NCI-H1436 treated with DMSO at 0.1 percent for 48 hours (cell line): ENCODE results near the gene GRM4.

ENCODE experiments used
- DNase-seq: peaks from one replicate; lab custom pipeline; 2025; lab: John Stamatoyannopoulos, UW

The GRM4 gene

GRCh38 chr6:34142061-34142998, 3.6 kb downstream of the GRM4 start:
- no peak for DNase-seq

- DNase-seq = no peak
Measured at GRCh38 chr6:34140075-34140474, 5.8 kb downstream of the GRM4 start.

GRCh38 chr6:34138914-34139510, 6.9 kb downstream of the GRM4 start:
- DNase-seq = no peak

GRCh38 chr6:34138191-34138590, 7.7 kb downstream of the GRM4 start:
- no peak for DNase-seq

GRCh38 chr6:34135541-34135940, 10.3 kb downstream of the GRM4 start:
- DNase-seq = no peak

GRCh38 chr6:34132486-34133185, 13.3 kb downstream of the GRM4 start:
- DNase-seq = peak; percentile 38

GRCh38 chr6:34131326-34132290, 14.3 kb downstream of the GRM4 start:
- DNase-seq = no peak

- DNase-seq = no peak
Measured at GRCh38 chr6:34130862-34131261, 15.0 kb downstream of the GRM4 start.

- no peak for DNase-seq
Measured at GRCh38 chr6:34129753-34130152, 16.1 kb downstream of the GRM4 start.

GRCh38 chr6:34128045-34128444, 17.8 kb downstream of the GRM4 start:
- no peak for DNase-seq

- DNase-seq = no peak
Measured at GRCh38 chr6:34126419-34126818, 19.5 kb downstream of the GRM4 start.

GRCh38 chr6:34125939-34126338, 19.9 kb downstream of the GRM4 start:
- DNase-seq = no peak

- DNase-seq = no peak
Measured at GRCh38 chr6:34120953-34121675, 24.8 kb downstream of the GRM4 start.

- DNase-seq = no peak
Measured at GRCh38 chr6:34115915-34116314, 30.0 kb downstream of the GRM4 start.

GRCh38 chr6:34115403-34115795, 30.5 kb downstream of the GRM4 start:
- DNase-seq = no peak

GRCh38 chr6:34114695-34115402, 31.0 kb downstream of the GRM4 start:
- DNase-seq = no peak

- DNase-seq = no peak
Measured at GRCh38 chr6:34113532-34113931, 32.4 kb downstream of the GRM4 start.

- DNase-seq = no peak
Measured at GRCh38 chr6:34112126-34112525, 33.8 kb downstream of the GRM4 start.

- no peak for DNase-seq
Measured at GRCh38 chr6:34110610-34111009, 35.3 kb downstream of the GRM4 start.

GRCh38 chr6:34108176-34108575, 37.7 kb downstream of the GRM4 start:
- DNase-seq = peak; percentile 26
